ENCODE results near the gene PTK6. TPM values are rescaled to one million over a fixed set of nuclear protein-coding genes. Genes with fewer than 3 reads are reported as not detected.

Gene PTK6
- 2.1 to 3.1 TPM (median 2.5 TPM) in 5 replicates for total RNA-seq (2022; extraction: Qiagen RNA extraction; ENCODE audit: low read depth)

DNA sequence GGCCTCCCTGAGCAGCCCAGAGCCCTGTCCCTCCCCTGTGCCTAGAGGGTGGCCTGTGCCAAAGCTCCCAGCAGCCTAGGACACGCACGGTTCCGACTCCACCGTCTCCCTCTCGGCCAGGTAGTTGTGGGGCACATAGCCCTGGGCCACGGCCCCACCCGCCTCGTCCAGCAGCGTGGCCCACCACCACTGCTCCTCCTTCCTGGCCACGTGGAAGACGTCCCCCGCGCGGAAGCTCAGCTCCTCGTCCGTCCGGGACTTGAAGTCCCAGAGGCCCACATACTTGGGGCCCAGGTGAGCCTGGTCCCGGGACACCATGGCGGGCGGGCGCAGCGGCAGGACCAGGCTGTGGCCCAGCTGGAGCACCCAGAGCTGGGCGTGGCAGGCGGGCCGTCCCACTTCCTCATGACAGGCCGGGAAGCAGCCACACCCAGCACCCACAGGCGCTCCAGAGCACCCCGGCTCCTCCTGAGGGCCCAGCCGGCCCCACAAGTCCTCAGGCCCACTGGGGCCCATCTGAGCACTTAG is at the start of gene PTK6:
PTK6 (minus strand) TSS at position 380 of the 528 bp plus-strand sequence; CDS start at position 318, 62 bp downstream.

DNA sequence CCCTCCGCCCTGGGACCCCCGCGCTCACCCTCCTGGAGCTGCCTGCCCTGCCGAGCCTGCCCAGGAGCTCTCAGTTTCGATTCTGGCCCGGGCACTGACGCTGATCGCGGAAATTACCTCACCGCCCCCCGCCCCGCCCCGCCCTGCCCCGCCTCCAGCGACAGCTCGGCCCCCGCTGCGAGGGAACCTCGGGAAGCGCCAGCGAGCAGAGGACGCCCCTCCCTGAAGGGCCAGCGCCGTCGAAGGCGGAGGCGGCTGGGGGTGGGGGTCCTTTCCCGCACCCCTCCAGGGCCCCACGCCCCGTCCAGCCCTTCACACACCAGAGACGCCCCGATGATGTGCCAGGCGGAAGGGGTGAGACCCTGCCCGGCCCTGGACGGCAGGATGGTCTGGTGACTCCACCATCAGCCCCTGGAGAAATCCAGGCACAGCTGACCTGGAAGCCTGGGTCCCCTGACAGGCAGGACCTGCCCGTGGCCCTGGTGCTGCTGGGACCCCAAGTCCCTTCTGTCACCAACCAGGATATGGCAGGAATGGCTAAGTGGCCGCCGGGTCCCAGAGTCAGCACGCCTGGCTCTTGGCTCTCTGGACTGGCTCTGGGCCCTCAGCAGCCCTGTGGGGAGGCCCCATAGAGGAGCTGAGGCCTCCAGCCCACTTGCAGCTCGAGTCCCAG is 37.1 kb upstream of the PTK6 start, which contains the start of gene HELZ2:
HELZ2 (minus strand) TSS at position 84 of the 673 bp plus-strand sequence. CDS start 1,854 bp downstream, outside the sequence.

DNA sequence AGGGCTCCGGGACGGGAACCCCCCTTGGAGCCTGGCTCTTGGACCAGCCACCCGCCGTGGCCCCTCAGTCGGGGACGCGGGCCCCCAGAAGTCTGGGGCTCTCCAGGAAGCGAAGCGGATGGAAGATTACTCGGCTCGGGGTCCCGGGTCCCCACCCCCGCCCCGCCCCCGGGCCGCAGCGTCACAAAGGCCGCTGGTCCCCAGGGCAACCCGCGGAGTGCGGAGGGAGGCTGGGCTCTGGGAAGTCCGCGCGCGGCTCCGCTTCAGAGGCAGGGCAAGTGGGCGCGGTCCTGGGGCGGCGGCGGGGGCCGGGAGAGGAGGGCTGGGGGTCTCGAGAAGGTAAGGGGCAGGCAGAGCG is 16.7 kb upstream of the PTK6 start, which contains the start of gene FNDC11:
FNDC11 (plus strand) TSS at position 227 of the 358 bp plus-strand sequence. CDS start 1,505 bp downstream, outside the sequence.

DNA sequence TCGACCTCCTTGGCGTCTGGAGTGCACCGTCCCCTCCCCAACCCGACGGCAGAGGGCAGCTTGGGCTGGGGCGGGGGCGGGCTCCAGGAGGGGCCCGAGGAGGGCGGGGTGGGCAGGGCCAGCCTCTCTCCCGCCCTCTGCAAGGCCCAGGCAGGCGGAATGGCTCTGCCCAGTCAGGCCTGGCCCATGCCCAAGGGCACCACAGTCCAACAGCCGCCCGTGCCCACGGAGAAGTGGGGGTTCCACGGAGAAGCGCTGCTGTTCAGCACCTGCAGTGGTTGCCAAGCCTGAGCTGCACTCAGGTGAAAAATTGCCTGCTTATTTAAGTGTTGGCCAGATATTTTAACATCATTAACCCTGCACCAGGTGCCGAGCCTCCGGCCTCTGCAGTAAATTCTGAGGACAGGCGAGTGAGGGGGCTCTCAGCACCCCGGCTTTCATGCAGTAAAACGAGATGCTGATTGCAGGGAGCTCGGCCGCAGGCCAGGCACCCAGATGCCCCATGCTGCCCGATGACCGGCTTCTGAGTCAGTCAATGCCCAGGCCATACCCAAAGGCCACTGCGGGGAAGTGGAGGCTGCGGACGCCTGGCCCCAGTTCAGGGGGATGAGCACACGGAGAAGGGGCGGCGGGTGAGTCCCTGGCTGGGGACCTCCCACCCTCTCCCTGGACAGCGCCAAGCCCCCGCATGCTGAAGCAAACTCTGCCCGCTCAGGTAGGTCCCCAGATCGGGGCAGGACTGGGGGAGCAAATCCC is 10.7 kb upstream of the PTK6 start, which contains the start of gene SRMS:
SRMS (minus strand) TSS at position 25 of the 756 bp plus-strand sequence. CDS start 286 bp downstream, outside the sequence.

DNA sequence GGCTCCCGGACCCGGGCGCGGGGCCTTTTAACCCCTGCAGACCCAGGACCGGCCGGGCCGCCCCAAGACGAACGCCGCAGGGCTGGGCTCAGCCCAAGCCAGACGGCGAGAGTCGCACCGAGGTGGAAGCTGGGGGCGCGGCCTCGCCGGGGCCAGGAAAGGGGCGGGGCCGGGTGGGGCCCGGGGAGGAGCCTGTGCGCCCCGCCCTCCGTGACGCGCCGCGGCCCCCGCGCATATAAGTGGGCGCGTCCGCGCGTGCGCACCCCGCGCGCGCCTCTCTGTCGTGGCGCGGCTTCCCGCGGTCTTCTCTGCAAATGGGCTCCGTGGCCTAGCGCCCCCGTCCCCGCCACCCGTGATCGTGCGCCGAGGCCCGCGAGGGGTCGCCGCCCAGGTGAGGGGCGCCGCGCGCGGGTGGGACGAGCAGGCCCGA is 16.7 kb downstream of the PTK6 start, which contains the start of gene PPDPF:
PPDPF (plus strand) TSS at position 262 of the 430 bp plus-strand sequence. CDS start 544 bp downstream, outside the sequence.

DNA sequence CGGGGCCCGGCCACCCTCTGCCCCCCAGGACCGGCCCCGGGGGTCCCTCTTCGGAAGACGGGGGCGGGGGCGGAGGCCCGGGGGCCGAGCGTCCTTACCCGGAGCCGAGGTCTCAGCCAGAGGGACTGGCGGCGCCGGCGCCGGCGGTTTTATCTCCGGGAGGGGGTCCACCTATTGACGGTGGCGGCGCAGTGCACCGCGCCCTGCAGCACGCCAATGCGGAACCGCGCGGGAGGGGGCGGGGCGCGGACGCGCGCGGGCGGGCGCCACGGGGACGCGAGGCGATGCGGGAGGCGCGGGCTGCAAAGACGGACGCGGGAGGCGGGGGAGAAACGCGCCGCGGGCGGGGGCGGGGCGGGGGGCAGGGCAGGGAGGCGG is 38.2 kb downstream of the PTK6 start, which contains the start of gene EEF1A2:
EEF1A2 (minus strand) TSS at position 124 of the 378 bp plus-strand sequence. CDS start 1,320 bp downstream, outside the sequence.

Other genes with a start within 250 kb of the PTK6 start
- gene COL20A1, start 244.2 kb downstream of the PTK6 start, total RNA-seq (2022; extraction: Qiagen RNA extraction; ENCODE audit: low read depth), result 0.67 to 1.6 TPM (median 1.3 TPM) in 5 replicates
- gene CHRNA4, start 176.0 kb downstream of the PTK6 start, total RNA-seq (2022; extraction: Qiagen RNA extraction; ENCODE audit: low read depth), result 0.19 to 2.1 TPM (median 0.29 TPM) in 5 replicates
- gene KCNQ2, start 64.7 kb downstream of the PTK6 start, total RNA-seq (2022; extraction: Qiagen RNA extraction; ENCODE audit: low read depth), result 0.47 to 0.86 TPM (median 0.75 TPM) in 5 replicates
- 128 to 177 TPM (median 145 TPM) in 5 replicates for gene EEF1A2, start 38.3 kb downstream of the PTK6 start, total RNA-seq (2022; extraction: Qiagen RNA extraction; ENCODE audit: low read depth)
- 248 to 342 TPM (median 288 TPM) in 5 replicates for gene PPDPF, start 16.6 kb downstream of the PTK6 start, total RNA-seq (2022; extraction: Qiagen RNA extraction; ENCODE audit: low read depth)
- 0.06 TPM in 1 of 5 replicates, not detected in the others for gene SRMS, start 10.4 kb upstream of the PTK6 start, total RNA-seq (2022; extraction: Qiagen RNA extraction; ENCODE audit: low read depth)
- gene FNDC11, start 16.8 kb upstream of the PTK6 start, total RNA-seq (2022; extraction: Qiagen RNA extraction; ENCODE audit: low read depth), result 0.07 to 0.20 TPM (median 0.16 TPM) in 5 replicates
- 7.3 to 11.0 TPM (median 9.5 TPM) in 5 replicates for gene HELZ2, start 36.9 kb upstream of the PTK6 start, total RNA-seq (2022; extraction: Qiagen RNA extraction; ENCODE audit: low read depth)
- gene GMEB2, start 89.7 kb upstream of the PTK6 start, total RNA-seq (2022; extraction: Qiagen RNA extraction; ENCODE audit: low read depth), result 8.9 to 12.1 TPM (median 11.2 TPM) in 5 replicates
- 7.5 to 11.4 TPM (median 9.0 TPM) in 5 replicates for gene STMN3, start 116.0 kb upstream of the PTK6 start, total RNA-seq (2022; extraction: Qiagen RNA extraction; ENCODE audit: low read depth)
- 5.3 to 8.8 TPM (median 7.0 TPM) in 5 replicates for gene RTEL1, start 120.9 kb upstream of the PTK6 start, total RNA-seq (2022; extraction: Qiagen RNA extraction; ENCODE audit: low read depth)
- gene TNFRSF6B, start 159.3 kb upstream of the PTK6 start, total RNA-seq (2022; extraction: Qiagen RNA extraction; ENCODE audit: low read depth), result 0.81 to 1.1 TPM (median 1.0 TPM) in 4 of 5 replicates, not detected in the other
- gene ARFRP1, start 170.6 kb upstream of the PTK6 start, total RNA-seq (2022; extraction: Qiagen RNA extraction; ENCODE audit: low read depth), result 27.9 to 37.6 TPM (median 32.6 TPM) in 5 replicates
- gene ZGPAT, start 170.7 kb upstream of the PTK6 start, total RNA-seq (2022; extraction: Qiagen RNA extraction; ENCODE audit: low read depth), result 24.0 to 30.5 TPM (median 27.2 TPM) in 5 replicates
- gene LIME1, start 199.3 kb upstream of the PTK6 start, total RNA-seq (2022; extraction: Qiagen RNA extraction; ENCODE audit: low read depth), result 3.4 to 11.6 TPM (median 8.1 TPM) in 5 replicates
- 60.9 to 99.3 TPM (median 87.7 TPM) in 5 replicates for gene SLC2A4RG, start 202.4 kb upstream of the PTK6 start, total RNA-seq (2022; extraction: Qiagen RNA extraction; ENCODE audit: low read depth)

Data from A549 treated with DMSO at 1 μM for 4 hours (cell line).